DMS114 treated with DMSO at 0.1 percent for 48 hours (cell line): ENCODE measurements around the gene VPREB1.
"Not testable (repeated sequence)": the region's sequence is repeated elsewhere in the genome, so short reads cannot be mapped to it uniquely, and the experiment has no call there.

Experiments used
- DNase-seq: peaks from one replicate; lab custom pipeline; 2025; ENCODE audit not compliant: unreplicated experiment; lab: John Stamatoyannopoulos, UW

VPREB1 gene, protein sequence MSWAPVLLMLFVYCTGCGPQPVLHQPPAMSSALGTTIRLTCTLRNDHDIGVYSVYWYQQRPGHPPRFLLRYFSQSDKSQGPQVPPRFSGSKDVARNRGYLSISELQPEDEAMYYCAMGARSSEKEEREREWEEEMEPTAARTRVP

DNA sequence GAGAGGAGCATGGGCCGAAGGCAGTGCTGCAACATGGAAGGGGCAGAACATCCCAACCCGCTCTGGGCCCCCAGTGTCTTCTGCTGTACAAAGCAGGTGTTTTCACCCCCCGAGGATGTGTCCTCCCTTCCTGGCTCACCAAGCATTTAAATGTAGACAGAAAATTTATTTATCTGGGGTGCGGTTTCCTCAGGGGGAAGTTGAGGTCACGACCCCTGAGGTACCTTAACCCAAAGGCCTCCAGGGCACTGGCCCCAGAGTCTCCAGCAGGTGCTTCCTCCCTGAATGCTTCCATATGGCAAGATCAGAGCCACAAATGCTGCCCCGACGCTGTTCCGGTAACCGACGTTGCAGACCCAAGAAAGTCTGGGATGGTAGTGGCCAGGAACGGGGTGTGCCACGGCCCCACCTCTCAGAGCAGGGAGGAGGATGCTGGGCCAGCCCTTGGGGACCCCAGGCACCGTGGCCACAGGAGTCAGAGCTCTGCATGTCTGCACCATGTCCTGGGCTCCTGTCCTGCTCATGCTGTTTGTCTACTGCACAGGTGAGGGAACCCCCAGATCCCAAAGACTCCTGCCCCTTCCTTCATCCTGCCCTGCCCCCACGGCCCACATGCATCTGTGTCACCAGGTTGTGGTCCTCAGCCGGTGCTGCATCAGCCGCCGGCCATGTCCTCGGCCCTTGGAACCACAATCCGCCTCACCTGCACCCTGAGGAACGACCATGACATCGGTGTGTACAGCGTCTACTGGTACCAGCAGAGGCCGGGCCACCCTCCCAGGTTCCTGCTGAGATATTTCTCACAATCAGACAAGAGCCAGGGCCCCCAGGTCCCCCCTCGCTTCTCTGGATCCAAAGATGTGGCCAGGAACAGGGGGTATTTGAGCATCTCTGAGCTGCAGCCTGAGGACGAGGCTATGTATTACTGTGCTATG, at the start of gene VPREB1:
Gene VPREB1, plus strand, starts transcription at position 471 of the 935 bp plus-strand sequence. Its CDS starts 28 bp downstream, at position 499.
- no peak for DNase-seq

DNA sequence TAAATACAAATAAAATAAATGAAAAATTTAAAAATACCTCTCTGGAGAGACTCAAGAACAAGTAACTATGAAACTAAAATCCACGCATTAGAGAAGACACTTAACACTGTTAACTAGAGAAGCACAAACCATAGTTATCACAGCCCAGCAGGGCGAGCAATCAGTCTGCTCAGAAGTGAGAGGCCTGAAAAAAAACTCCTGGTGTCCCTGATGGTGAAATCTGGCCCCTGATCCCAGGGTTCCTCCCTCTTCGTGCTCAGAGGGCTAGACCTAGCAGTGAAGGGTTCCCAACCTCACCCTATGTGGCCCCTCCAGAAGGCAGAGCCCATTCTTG, 49.7 kb upstream of the VPREB1 start:
- no peak for DNase-seq

DNA sequence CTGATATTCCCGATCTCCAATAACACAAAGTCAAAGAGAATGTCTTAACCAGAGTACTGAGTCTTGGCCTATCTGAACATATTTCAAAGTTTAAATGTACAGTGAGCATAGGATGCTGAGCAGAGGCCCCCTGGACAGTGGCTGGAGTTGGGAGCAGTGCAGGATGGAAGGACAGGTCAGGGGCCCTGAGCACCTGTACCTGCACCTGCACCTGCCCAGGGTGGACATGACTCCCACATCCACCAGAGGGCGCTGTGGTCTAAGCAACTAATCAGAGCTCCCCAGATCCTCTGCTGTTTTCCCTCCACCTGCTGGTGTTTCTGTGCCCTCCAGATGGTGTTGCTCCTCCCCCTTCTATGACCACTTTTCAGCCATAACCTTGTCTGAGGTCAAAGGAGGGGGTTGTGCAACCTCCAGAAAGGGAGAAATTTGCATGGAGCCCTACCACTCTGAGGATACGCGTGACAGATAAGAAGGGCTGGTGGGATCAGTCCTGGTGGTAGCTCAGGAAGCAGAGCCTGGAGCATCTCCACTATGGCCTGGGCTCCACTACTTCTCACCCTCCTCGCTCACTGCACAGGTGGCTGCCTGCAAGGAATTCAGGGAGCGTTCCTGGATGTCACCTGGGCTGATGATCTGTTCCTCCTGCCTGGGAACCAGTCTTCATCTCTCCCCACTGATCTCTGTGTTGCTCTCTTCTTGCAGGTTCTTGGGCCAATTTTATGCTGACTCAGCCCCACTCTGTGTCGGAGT, 49.1 kb upstream of the VPREB1 start:
- peak; percentile 6 for DNase-seq

DNA sequence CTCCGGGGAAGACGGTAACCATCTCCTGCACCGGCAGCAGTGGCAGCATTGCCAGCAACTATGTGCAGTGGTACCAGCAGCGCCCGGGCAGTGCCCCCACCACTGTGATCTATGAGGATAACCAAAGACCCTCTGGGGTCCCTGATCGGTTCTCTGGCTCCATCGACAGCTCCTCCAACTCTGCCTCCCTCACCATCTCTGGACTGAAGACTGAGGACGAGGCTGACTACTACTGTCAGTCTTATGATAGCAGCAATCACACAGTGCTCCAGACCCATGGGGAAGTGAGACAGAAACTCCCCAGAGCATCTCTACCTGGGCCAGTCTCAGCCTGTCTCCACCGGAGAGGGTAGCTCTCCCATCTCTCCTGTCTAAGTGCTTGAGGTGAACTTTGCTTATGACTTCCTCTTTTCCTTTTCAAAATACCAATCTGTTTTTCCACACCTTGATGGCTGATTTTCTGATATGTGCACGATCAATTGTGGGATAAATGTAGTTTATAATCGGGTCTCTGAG, 48.5 kb upstream of the VPREB1 start:
- no peak for DNase-seq

DNA sequence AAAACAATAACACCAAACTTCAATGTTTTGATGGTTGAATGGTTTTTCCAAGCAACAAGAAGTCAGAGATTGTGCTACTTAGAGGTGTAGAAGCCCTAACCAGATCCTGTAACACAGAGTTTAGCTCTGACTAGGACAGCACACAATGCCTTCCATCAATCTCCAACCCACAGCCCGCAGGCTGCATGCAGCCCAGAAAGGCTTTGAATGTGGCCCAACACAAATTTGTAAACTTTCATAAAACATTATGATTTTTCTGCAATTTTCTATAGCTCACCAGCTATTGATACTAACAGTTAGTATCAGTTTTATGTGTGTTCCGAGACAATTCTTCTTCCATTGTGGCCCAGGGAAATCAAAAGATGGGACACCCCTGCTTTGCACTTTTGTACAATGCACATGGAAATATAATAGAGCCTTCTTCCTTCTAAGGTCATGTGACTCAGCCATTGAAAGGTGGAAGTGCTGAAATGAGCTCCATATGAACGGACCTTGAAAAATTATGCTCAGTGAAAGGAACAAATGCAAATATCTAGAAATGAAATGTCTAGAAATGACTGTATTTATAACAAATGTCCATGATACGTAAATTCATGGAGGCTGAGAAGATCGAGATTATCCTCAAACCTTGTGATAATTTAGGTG, 47.6 kb upstream of the VPREB1 start:
- DNase-seq, result no peak

DNA sequence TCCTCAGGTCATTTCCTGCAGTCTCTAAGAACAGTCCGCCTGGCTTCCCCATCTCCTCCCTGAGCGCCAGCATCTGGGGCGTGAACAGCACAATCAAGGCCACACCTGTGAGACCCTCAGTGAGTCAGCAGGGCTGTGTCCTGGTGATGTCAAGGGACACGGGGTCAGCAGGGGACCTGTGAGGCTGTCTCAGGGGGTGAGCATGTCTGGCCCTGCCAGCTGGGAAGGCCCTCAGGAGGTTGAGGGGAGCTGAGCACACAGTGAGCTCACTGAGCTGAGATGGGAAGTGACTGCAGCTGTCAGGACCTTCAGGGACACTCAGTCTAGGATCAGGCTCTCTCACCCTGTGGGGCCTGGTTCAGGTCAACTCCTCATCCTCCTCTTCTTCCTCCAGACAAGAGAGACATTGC, 46.6 kb upstream of the VPREB1 start:
- no peak for DNase-seq

DNA sequence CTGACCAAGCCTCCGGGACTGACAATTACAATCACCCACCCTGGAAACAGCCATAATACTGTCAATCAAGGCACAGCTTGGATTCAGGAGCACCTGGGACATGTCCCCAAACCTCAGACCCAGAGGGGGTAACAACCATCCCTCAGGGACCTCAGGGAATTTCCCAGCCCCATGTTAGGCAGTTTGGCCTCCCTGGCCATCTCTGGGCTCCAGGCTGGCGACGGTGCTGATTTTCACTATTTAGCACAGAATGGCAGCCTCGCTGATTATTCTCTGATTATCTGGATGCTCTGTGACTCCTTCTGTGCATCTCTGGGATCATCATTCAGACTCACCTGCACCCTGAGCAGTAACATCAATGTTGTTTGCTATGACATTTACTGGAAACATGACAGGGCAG, 45.8 kb upstream of the VPREB1 start:
- no peak for DNase-seq

DNA sequence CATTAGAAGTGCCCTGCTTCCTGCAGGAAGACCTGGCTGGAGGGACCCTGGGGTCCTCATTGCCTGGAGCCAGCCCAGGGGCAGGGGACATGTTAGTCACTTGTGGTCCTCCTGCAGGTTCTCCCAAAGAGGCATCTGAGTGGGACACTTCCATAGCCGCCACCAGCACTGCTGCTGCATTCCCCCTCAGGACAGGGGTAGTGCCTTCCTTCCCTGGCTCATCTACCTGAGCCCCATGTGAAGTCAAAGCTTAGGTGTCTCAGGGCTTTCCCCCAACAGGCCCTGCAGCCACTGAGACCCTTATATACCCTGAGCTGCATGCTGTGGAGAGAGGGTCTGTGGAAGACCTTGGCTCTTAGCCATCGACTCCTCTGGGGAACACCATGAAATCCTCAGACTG, 45.0 kb upstream of the VPREB1 start:
- no peak for DNase-seq

DNA sequence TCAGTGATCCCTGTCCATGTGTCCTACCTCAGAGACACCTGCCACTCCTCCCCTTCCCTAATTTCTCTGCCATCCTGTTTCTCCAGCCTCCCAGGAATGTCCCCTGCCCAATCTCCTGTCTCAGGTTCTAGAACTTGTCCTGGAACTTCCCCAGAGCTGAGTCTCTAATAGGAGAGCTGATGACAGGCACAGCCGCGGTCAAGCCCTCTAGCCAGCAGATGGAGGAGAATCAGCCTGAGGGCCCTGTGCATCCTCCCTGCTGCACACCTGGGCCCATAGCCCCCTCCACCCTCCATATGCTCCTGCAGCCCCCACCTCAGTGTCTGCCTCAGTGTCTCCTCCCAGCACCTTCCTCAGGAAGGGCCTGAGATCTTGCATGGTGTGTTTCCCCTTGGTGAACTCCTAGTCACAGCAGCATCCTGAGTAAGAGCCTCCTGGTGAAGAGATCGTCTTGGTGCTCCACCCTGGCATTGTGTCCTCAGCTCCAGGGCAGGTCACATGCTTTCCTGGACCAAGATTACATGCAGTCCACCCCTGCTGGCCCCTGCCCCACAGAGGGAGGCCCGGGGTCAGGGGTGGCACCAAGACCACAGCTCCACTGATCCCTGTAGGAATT, 43.9 kb upstream of the VPREB1 start:
- DNase-seq, result no peak

DNA sequence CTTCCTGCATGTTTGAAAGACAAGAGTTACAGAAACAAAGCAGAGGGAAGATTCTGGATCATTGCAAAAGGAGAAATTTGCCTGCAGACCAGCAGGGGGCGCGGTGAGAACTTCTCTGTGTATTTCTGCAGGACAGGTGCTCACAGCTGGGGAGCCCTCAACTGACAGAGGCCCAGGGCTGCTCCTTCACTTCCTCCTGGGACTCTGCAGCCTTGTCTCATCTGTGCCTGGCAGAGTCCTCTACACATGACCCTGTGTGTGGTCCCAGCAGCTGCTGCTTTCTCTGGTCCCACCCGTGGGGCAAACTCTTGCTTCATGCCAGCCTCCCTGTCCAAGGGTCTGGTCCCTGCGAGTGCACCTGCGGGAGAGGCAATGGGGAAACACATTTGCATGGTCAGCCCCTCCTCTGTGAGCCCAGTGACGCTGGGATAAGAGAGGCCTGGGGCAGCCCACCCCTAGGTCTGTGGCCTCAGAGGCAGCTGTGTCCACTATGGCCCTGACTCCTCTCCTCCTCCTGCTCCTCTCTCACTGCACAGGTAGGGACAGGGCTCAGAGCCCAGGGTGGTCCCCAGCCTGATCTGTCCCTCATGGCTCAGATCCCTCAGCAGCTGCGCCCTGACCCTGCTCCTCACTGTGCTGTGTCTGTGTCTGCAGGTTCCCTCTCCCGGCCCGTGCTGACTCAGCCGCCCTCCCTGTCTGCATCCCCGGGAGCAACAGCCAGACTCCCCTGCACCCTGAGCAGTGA, 43.2 kb upstream of the VPREB1 start:
- DNase-seq, result peak; percentile 5

DNA sequence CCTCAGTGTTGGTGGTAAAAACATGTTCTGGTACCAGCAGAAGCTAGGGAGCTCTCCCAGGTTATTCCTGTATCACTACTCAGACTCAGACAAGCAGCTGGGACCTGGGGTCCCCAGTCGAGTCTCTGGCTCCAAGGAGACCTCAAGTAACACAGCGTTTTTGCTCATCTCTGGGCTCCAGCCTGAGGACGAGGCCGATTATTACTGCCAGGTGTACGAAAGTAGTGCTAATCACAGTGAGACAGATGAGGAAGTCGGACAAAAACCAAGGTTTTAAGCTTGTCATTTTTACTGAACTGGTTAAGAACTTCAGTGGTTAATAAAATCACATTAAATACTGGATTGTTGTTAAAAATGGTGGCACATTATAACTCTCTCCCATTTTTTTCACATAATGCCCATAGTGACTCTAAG, 42.6 kb upstream of the VPREB1 start:
- no peak for DNase-seq

DNA sequence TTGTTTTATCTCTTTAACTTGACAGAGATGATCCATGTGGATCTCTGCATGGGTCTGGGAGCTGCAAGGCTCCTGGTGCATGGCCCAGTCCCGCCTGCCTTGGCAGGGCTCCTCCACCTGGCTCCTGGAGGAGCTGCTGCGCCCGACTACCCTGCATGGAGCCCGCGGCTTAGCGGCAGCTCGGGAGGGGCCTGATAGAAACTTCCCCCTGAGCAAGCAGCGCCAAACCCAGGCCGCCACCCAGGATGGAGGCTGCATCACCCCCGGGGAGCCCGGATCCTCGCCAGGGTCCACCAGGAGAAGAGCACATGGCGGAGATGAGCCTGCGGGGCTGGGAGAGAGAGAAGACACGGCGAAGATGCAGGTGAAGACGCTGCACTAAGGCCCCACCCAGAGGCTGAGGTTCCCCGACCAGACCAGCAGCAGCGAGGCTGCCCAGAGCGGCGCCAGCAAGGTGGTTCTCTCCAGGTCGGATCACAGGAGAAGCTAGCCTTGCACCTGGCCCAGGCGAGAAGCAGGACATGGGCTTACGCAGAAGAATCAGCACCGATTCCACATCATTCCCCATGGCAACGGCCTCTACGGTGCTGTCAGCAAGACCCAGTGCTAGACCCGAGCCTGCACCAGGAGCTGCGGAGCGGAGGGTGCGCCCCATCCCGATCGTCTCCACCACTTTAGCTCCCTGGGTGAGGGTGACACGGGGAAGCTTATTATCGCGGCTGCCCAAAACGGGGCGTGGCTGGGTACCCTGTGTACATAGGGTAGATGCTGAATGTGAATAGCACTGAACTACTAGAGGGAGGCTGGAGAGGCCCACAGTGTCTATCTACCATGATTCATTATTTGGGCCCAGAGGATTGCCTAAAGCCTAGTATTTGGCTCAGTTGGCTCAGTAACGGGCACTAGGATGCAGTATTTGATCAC, 41.3 kb upstream of the VPREB1 start:
- DNase-seq, result no peak

DNA sequence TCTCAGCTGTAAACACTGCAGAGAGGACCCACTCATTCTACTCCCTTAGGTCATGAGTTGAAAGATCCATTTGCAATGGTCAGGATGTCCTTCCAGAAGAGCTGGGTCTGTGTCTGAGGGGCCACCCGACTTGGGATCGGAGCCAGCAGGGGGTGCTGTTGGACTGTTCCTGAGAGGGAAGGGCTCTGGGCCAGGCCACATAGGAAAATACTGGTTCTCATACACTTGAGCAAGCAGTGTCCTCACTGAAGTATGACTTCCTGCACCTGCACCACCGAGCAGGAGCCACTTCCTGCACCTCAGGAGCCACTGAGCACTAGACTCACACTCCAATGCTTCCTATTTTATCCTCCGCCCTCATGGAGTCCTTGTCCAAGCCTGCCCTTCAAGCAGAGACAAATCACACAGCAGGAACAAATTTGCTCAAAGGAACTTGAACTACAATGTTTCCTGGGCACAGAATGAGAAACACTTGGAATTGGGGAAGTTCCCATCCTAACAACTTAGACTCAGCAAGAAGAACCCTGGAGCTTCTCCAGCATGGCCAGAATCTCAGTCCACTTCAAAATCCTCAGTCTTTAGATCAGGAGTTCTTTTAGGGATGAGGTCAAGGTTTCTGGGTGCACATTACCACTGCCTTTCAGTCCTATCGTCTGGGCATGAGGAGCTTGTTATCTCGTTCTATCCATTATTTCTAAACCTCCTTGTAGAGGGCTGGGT, 36.6 kb upstream of the VPREB1 start:
- DNase-seq, result peak; percentile 22

DNA sequence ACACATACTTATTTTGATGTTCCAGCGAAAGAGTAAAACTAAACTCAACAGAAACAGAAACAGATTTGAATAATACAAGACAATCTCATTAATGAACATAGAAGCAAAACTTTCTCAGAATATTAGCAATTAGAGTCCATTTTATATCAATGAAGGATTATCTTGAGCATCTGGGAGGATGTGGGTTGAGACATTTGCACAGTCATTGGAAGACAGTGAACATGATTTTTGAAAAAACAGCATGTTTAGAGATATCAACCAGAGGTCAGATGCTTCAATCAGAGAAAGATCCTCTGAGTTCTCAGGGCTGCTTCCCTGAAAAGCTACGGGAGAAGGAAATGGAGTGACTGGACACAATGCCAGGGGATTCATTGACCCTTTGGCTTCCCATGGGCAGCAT, 35.9 kb upstream of the VPREB1 start:
- no peak for DNase-seq

DNA sequence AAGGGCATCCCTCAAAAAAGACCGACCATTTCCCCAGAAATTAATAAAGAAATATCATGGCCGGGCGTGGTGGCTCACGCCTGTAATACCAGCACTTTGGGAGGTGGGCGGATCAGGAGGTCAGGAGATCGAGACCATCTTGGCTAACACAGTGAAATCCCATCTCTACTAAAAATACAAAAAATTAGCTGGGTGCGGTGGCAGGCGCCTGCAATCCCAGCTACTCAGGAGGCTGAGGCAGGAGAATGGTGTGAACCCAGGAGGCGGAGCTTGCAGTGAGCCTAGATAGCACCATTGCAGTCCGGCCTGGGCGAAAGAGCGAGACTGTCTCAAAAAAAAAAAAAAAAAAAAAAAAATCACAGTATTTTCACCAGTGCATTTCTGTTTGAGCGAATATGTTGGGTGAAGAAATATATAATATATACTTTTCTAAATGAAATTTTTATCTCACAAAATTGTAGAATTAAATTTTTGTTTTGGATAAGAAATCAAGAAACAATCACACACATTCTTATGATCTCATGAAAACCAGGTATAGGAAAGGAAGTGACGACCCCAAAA, 35.4 kb upstream of the VPREB1 start:
- DNase-seq, result not testable (repeated sequence)

DNA sequence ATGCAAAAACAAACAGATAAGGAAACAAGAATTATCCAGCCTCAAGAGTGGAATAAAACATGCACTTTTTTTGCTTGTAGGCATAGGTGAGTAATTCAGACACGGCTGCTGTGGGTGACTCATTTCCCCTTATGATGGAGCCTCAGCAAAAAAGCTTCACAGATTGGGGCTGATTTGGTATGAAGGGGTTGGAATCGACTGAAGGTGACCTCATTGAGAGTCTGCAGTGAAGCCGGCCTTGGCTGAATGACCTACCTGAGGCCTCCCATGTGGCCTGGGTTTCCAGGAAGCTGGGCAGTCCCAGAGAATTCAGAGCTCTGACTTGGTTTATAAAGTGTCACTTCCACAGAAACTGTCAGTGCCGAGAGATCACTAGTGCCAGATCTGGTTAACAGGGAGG, 34.2 kb upstream of the VPREB1 start:
- DNase-seq, result no peak

DNA sequence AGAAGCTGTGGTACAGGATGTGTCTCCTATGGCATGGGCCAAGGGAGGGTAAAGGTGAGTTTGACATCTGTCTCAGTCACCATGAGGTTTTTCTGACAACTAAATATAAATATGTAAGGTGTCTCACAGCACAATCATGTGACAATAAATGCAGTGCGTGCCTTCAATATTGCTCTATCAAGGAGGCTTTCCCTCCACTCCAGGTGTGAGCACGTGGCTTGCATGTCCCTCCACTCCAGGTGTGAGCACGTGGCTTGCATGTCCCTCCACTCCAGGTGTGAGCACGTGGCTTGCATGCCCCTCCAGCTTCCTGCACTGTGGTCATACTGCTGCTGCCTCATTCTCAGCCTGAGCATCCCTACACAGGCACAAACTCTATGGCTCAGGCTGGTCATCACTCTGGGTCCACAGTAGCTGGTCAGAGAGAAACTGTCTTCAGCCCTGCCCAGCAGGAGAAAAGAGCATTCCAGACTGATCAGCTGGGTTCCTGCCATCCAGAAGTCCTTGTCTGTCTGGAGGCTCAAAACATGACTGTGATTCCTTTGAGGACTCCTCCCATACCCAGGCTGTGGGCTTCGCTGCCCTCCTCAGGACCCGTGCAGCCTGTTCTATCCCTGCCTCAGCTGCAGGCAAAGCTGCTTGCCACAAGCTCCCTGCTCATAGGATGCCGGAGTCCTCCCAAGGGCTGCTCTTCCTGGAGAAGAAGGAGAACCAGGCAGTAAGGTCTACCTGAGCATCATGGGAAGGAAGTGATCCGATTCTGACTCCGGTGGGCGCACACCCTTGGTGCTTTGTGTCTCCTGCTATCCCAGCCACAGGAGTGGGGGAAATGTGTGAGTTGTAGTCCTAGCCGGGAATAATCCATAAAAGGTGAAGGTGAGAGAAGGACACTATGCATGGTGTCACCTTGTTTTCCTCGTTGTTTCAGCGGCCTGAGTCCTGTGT, 33.4 kb upstream of the VPREB1 start:
- DNase-seq, result no peak
